Gastroesophageal sphincter (tissue), 4 donors: ENCODE data around the gene SDC1. TPM values are rescaled to one million over a fixed set of nuclear protein-coding genes. Genes with fewer than 3 reads are reported as not detected.
"Not testable (repeated sequence)": the region's sequence is repeated elsewhere in the genome, so short reads cannot be mapped to it uniquely, and the experiment has no call there.

Experiments
- ATAC-seq: fragments of 150-250 bp; one replicate; pipeline ENCODE4 v1.9.1; 2016; ENCODE audit warnings: mild to moderate bottlenecking, moderate library complexity
- H3K27ac ChIP-seq, 4 donors: fragments of 200-600 bp; sonication (generic) in 3 of 4; 1 replicate in 3 of 4; 2 replicates in 1 of 4; pipeline ENCODE4 v1.5.1; 2016 to 2019
- H3K27me3 ChIP-seq: fragments of 200-600 bp; sonication (generic); one replicate; pipeline ENCODE4 v1.5.1; 2019
- H3K36me3 ChIP-seq, 2 donors: fragments of 200-600 bp; sonication (generic); one replicate each; pipeline ENCODE4 v1.5.1; 2019; ENCODE audit warnings: control low read depth in 1 of 2
- H3K4me1 ChIP-seq, 3 donors: fragments of 200-600 bp; sonication (generic); 1 replicate in 2 of 3; 2 replicates in 1 of 3; pipeline ENCODE4 v1.5.1; 2016 to 2019; ENCODE audit warnings: control low read depth in 2 of 3
- H3K4me3 ChIP-seq, 2 donors: fragments of 200-600 bp; sonication (generic); one replicate each; pipeline ENCODE4 v1.5.1; 2019; ENCODE audit warnings: mild to moderate bottlenecking in 1 of 2, moderate library complexity in 1 of 2
- H3K9me3 ChIP-seq, 3 donors: fragments of 200-600 bp; sonication (generic); one replicate each; pipeline ENCODE4 v1.5.1; 2017 to 2019; ENCODE audit warnings: control low read depth in 2 of 3
- EP300 ChIP-seq: sonication (generic); formaldehyde crosslinking; IDR thresholded peaks from one replicate; pipeline ENCODE4 v1.6.1; 2017; ENCODE audit warnings: antibody characterized with exemption, mild to moderate bottlenecking
- POLR2A ChIP-seq, 2 donors: fragments of 450-650 bp; IDR thresholded peaks; one replicate each; pipeline ENCODE4 v1.6.1; 2017; ENCODE audit warnings: antibody characterized with exemption in 2 of 2, mild to moderate bottlenecking in 2 of 2, moderate library complexity in 1 of 2
- POLR2AphosphoS5 ChIP-seq: sonication (generic); formaldehyde crosslinking; IDR thresholded peaks from one replicate; pipeline ENCODE4 v1.6.1; 2017; ENCODE audit warnings: antibody characterized with exemption
- WGBS, 2 donors: methylation state at CpG; one replicate each; pipeline ENCODE4 v1.1.5; 2018; ENCODE audit warnings: low coverage in 1 of 2; 5-methylcytosine and 5-hydroxymethylcytosine counted together
- total RNA-seq, 4 donors: library from RNA; depleted of rRNA; stranded (reverse); fragments of >200 nt; gene quantifications; one replicate each; pipeline ENCODE4 v1.1.0, GENCODE V29; 2016
- TF ChIP-seq, protein P1 (sequence below), 4 experiments: fragments of 200-600 bp in 2 of 4; fragments of 450-650 bp in 2 of 4; sonication (generic) in 1 of 4; IDR thresholded peaks; one replicate each; pipeline ENCODE4 v1.5.1; 2017 to 2019; ENCODE audit warnings: antibody characterized with exemption in 4 of 4, mild to moderate bottlenecking in 2 of 4, moderate library complexity in 2 of 4

The SDC1 gene
- total RNA-seq, 4 donors from 2014 or later: 1.1 to 29.5 (median 1.8) TPM

DNA sequence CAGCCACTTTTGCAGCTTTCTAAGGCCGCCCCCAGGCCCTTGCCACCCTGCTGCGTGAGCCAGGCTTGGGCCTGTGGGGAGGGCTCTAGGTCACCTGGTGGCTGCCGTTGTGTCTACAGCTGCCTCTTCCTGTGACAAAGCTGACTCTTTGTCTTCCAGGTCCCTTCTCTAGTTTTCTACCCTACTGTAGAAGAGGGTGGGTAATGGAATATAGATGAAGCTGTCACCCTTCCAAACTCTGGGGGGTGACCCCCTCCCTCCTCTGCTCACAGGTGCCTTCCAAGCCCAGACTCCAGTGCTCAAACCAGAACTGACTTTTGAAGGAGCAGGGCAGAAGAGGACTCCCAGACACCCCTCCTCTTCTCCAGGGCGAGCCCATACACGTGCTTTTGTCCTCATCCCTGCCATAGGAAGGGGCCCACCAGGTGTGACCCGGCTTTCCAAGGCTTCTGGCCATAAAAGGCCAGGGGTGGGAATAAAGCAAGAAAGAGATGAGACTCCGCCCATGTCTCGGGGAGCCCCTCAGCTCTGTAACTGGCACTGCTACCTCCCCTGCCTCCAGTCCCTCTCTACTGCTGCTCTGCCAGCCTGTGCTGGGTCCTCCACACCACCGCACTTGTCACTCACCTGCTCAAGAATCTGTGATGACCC is 17.9 kb upstream of the SDC1 start:
- no peak for ATAC-seq

DNA sequence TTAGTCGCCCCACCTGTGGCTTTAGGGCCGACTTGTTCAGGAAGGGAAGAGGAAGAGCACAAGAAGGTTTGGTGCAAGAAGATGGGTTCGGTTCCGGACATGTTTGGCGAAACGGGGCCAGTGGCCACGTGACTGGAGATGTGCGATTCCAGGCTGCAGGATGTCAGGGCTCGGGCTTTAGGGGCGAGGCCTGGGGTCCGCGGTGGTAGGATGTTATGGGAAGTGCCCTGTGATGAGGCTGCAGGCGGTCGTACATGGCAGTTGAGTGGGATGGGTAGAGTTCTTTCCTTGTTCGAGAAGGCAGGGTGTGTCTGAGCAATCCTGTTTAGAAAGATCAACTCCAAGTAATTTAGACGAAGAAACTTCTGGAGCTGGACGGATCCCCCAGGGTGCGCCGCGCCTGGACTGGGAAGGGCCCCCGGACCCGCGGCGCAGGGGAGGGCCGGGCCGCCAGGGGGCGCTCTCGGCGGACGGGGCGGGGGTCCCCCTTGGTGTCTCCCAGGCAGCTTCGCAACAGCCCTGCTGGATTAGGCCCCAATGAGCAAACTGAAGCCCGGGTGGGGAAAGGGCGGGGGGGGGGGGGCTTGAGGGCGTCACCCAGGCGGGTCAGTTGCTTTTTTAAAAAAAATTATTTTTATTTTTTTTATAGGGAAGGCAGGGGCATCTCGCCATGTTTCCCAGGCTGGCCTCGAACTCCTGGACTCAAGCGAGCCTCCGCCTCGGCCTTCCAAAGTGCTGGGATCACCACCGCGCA is 17.2 kb upstream of the SDC1 start:
- H3K27me3 ChIP-seq: no peaks in the 10 kb centered on the region
- H3K4me1 ChIP-seq: peaks cover 0 to 7% (median 0%) of the 10 kb centered on the region in 3 donors
- no peak overlapping the region for H3K4me3 ChIP-seq
- TF ChIP-seq, protein P1, sequence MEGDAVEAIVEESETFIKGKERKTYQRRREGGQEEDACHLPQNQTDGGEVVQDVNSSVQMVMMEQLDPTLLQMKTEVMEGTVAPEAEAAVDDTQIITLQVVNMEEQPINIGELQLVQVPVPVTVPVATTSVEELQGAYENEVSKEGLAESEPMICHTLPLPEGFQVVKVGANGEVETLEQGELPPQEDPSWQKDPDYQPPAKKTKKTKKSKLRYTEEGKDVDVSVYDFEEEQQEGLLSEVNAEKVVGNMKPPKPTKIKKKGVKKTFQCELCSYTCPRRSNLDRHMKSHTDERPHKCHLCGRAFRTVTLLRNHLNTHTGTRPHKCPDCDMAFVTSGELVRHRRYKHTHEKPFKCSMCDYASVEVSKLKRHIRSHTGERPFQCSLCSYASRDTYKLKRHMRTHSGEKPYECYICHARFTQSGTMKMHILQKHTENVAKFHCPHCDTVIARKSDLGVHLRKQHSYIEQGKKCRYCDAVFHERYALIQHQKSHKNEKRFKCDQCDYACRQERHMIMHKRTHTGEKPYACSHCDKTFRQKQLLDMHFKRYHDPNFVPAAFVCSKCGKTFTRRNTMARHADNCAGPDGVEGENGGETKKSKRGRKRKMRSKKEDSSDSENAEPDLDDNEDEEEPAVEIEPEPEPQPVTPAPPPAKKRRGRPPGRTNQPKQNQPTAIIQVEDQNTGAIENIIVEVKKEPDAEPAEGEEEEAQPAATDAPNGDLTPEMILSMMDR (IDR thresholded peaks at IDR 0.05): peak in 3 of 4 experiments; percentile 20 to 56 (median 25)
- no peak for TF ChIP-seq EP300
- WGBS, 2 donors: 36 to 86% methylated on average over 2 to 30 of the region's 43 CpGs
- no peaks in the 10 kb centered on the region for H3K9me3 ChIP-seq
- ATAC-seq: no peak
- H3K27ac ChIP-seq: no peak overlapping the region
- H3K36me3 ChIP-seq: peaks cover 0 to 15% of the 10 kb centered on the region in 2 donors

More for the DNA sequence above, 17.9 kb upstream of the SDC1 start:
- Histone ChIP-seq H3K36me3 (peaks cover 0 to 22% of the 10 kb centered on the region in 2 donors), H3K9me3 (no peaks in the 10 kb centered on the region), H3K4me1 (peaks cover 0 to 7% (median 0%) of the 10 kb centered on the region in 3 donors), H3K4me3 (no peak overlapping the region), H3K27me3 (no peaks in the 10 kb centered on the region), H3K27ac (no peak overlapping the region)
- WGBS, 2 donors: 43 to 58% methylated on average over 3 of the region's 9 CpGs
- TF ChIP-seq POLR2A (IDR thresholded peaks at IDR 0.05) (no peak), POLR2AphosphoS5 (no peak), EP300 (no peak)
- TF ChIP-seq, protein P1 (IDR thresholded peaks at IDR 0.05): no peak

GRCh38 chr2:20240291-20240690 is 15.4 kb upstream of the SDC1 start:
- H3K9me3 ChIP-seq, ATAC-seq: not testable (repeated sequence)

GRCh38 chr2:20236496-20236895 is 11.6 kb upstream of the SDC1 start:
- no peaks in the 10 kb centered on the region for H3K9me3 ChIP-seq
- no peaks in the 10 kb centered on the region for H3K27me3 ChIP-seq
- no peak for ATAC-seq
- H3K4me3 ChIP-seq: no peak overlapping the region
- H3K27ac ChIP-seq: no peak overlapping the region
- no peaks in the 10 kb centered on the region for H3K36me3 ChIP-seq
- no peaks in the 10 kb centered on the region for H3K4me1 ChIP-seq
- TF ChIP-seq POLR2AphosphoS5 (no peak), POLR2A (IDR thresholded peaks at IDR 0.05) (no peak), EP300 (no peak)
- TF ChIP-seq, protein P1 (IDR thresholded peaks at IDR 0.05): no peak
- WGBS, 2 donors: 68 to 88% methylated on average over 3 to 5 of the region's 5 CpGs

More at GRCh38 chr2:20240291-20240690, 15.4 kb upstream of the SDC1 start:
- not testable (repeated sequence) for H3K27ac ChIP-seq, H3K4me3 ChIP-seq, H3K36me3 ChIP-seq, H3K27me3 ChIP-seq, H3K4me1 ChIP-seq
- WGBS, 2 donors: 80 to 90% methylated on average over 2 to 6 of the region's 6 CpGs

DNA sequence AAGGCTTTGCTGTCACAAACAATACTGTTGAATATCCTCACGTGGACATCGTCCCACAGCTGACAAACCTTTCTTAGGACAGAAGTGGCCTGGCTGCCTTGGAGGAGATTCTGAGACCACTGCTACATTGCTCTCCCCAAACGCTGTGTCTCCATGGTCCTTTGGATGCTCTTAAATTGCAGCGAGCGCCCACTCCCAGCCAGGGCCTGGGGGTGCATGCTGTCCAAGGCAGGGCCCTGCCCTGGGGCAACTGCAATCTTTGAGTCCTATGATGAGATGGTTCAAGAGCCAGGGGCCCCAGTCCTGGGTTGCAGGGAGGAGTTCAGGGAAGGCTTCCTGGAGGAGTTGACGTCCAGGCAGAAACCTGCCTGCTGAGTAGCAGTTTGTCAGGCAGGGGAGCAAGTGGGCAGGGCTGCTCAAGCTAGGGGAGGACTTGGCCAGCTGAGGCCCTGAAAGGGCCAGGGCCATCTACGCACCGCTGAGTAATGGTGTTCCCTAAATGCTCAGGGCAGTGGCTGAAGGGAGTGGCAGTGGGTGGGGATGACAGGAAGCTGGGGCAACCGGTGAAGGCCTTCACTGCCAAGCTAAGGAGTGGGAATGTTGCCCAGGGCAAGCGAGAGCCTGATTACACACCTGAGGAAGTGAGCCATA is 10.8 kb upstream of the SDC1 start:
- no peak for TF ChIP-seq POLR2AphosphoS5
- TF ChIP-seq, protein P1 (IDR thresholded peaks at IDR 0.05): no peak
- TF ChIP-seq EP300: no peak
- no peak for TF ChIP-seq POLR2A (IDR thresholded peaks at IDR 0.05)
- Histone ChIP-seq H3K4me1 (no peaks in the 10 kb centered on the region), H3K4me3 (no peak overlapping the region), H3K9me3 (no peaks in the 10 kb centered on the region), H3K27ac (no peak overlapping the region), H3K27me3 (no peaks in the 10 kb centered on the region), H3K36me3 (no peaks in the 10 kb centered on the region)
- 90% methylated on average over 3 to 7 of the region's 10 CpGs for WGBS, 2 donors
- ATAC-seq: no peak

DNA sequence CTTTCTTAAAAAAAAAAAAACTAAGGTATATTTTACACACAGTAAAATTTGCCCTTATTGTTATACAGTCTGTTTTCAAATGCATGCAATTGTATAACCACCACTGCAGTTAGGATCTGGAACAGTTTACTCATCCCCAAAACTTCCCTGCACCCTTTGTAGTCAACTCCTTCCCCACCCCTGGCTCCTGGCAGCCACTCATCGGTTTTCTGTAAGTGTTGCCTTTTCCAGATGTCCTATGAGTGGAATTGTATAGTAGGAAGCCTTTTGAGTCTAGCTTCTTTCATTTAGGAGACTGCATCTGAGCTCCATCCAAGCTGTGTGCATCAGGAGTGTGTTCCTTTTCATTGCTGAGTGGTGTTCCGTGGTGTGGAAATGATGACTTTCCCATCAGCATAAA is 9.7 kb upstream of the SDC1 start:
- WGBS, 2 donors: 42 to 55% methylated on average over 1 of the region's 2 CpGs
- not testable (repeated sequence) for ATAC-seq, H3K4me3 ChIP-seq, H3K4me1 ChIP-seq, H3K27me3 ChIP-seq, H3K27ac ChIP-seq, H3K9me3 ChIP-seq, H3K36me3 ChIP-seq
